Skeletal muscle tissue (tissue), 4 donors: ENCODE results near the gene ZDHHC11. TPM values are rescaled to one million over a fixed set of nuclear protein-coding genes. Genes with fewer than 3 reads are reported as not detected.
"Not testable (repeated sequence)": the region's sequence is repeated elsewhere in the genome, so short reads cannot be mapped to it uniquely, and the experiment has no call there.

ENCODE experiments used
- H3K27ac ChIP-seq: one replicate; pipeline ENCODE4 v1.7.0; 2013; ENCODE audit warnings: mild to moderate bottlenecking, low read depth, low read length, inconsistent platforms
- H3K27me3 ChIP-seq, 3 donors: one replicate each; pipeline ENCODE4 v1.7.0; 2013; ENCODE audit warnings: low read length in 3 of 3; ENCODE audit not compliant: control insufficient read depth in 3 of 3, insufficient read depth in 3 of 3
- H3K36me3 ChIP-seq, 3 donors: one replicate each; pipeline ENCODE4 v1.7.0; 2013; ENCODE audit warnings: low read length in 3 of 3; ENCODE audit not compliant: control insufficient read depth in 3 of 3, insufficient read depth in 3 of 3
- H3K4me1 ChIP-seq, 3 donors: one replicate each; pipeline ENCODE4 v1.7.0; 2013; ENCODE audit warnings: low read length in 3 of 3, mild to moderate bottlenecking in 3 of 3; ENCODE audit not compliant: control insufficient read depth in 3 of 3, insufficient read depth in 3 of 3
- H3K4me3 ChIP-seq, 3 donors: one replicate each; pipeline ENCODE4 v1.7.0; 2013; ENCODE audit warnings: low read length in 3 of 3
- H3K9ac ChIP-seq, 3 donors: one replicate each; pipeline ENCODE4 v1.7.0; 2013; ENCODE audit warnings: low read length in 3 of 3, mild to moderate bottlenecking in 3 of 3, moderate library complexity in 2 of 3, low read depth in 1 of 3
- H3K9me3 ChIP-seq, 3 donors: one replicate each; pipeline ENCODE4 v1.7.0; 2013; ENCODE audit warnings: low read length in 3 of 3; ENCODE audit not compliant: control insufficient read depth in 3 of 3
- total RNA-seq: library from RNA; depleted of rRNA; stranded (reverse); fragments of >200 nt; gene quantifications from one replicate; pipeline ENCODE4 v1.2.3, GENCODE V29; 2014
- donor health status: Osteomylitis.

Gene ZDHHC11
- total RNA-seq, 1 donor from 2014 or later: 1.0 TPM

GRCh38 chr5:815449-815848 is 35.3 kb downstream of the ZDHHC11 start:
- H3K36me3 ChIP-seq: no peaks in the 10 kb centered on the region
- no peak overlapping the region for H3K4me3 ChIP-seq
- H3K27ac ChIP-seq: no peak overlapping the region

GRCh38 chr5:813575-813974 is 37.2 kb downstream of the ZDHHC11 start:
- not testable (repeated sequence) for H3K4me3 ChIP-seq, H3K27me3 ChIP-seq, H3K9me3 ChIP-seq, H3K27ac ChIP-seq, H3K4me1 ChIP-seq, H3K9ac ChIP-seq, H3K36me3 ChIP-seq

More at GRCh38 chr5:815449-815848, 35.3 kb downstream of the ZDHHC11 start:
- Histone ChIP-seq H3K9me3 (no peaks in the 10 kb centered on the region), H3K27me3 (no peaks in the 10 kb centered on the region), H3K4me1 (no peaks in the 10 kb centered on the region), H3K9ac (no peak overlapping the region)

- not testable (repeated sequence) for H3K36me3 ChIP-seq, H3K9ac ChIP-seq, H3K27me3 ChIP-seq, H3K4me1 ChIP-seq, H3K27ac ChIP-seq, H3K4me3 ChIP-seq, H3K9me3 ChIP-seq
Measured at GRCh38 chr5:811384-811783, 39.4 kb downstream of the ZDHHC11 start.

- not testable (repeated sequence) for H3K4me3 ChIP-seq, H3K9ac ChIP-seq, H3K9me3 ChIP-seq, H3K36me3 ChIP-seq, H3K27me3 ChIP-seq, H3K4me1 ChIP-seq, H3K27ac ChIP-seq
Measured at GRCh38 chr5:807719-808514, 42.9 kb downstream of the ZDHHC11 start.

GRCh38 chr5:801472-801871 is 49.3 kb downstream of the ZDHHC11 start:
- Histone ChIP-seq H3K27ac (no peak overlapping the region), H3K9me3 (peaks cover 0 to 3% (median 0%) of the 10 kb centered on the region in 3 donors), H3K4me3 (no peak overlapping the region), H3K36me3 (no peaks in the 10 kb centered on the region), H3K4me1 (no peaks in the 10 kb centered on the region), H3K9ac (no peak overlapping the region), H3K27me3 (no peaks in the 10 kb centered on the region)

GRCh38 chr5:801055-801454 is 49.7 kb downstream of the ZDHHC11 start:
- H3K27me3 ChIP-seq, H3K9me3 ChIP-seq, H3K36me3 ChIP-seq, H3K4me3 ChIP-seq, H3K9ac ChIP-seq, H3K27ac ChIP-seq, H3K4me1 ChIP-seq: not testable (repeated sequence)

- not testable (repeated sequence) for H3K9me3 ChIP-seq, H3K27me3 ChIP-seq, H3K4me1 ChIP-seq, H3K9ac ChIP-seq, H3K27ac ChIP-seq, H3K36me3 ChIP-seq, H3K4me3 ChIP-seq
Measured at GRCh38 chr5:798505-799138, 52.2 kb downstream of the ZDHHC11 start.

GRCh38 chr5:797986-798385 is 52.8 kb downstream of the ZDHHC11 start:
- H3K4me3 ChIP-seq, H3K4me1 ChIP-seq, H3K36me3 ChIP-seq, H3K9ac ChIP-seq, H3K27me3 ChIP-seq, H3K9me3 ChIP-seq, H3K27ac ChIP-seq: not testable (repeated sequence)

- not testable (repeated sequence) for H3K27me3 ChIP-seq, H3K9ac ChIP-seq, H3K4me3 ChIP-seq, H3K4me1 ChIP-seq, H3K9me3 ChIP-seq, H3K36me3 ChIP-seq, H3K27ac ChIP-seq
Measured at GRCh38 chr5:795873-796272, 54.9 kb downstream of the ZDHHC11 start.

GRCh38 chr5:794948-795347 is 55.8 kb downstream of the ZDHHC11 start:
- H3K27ac ChIP-seq, H3K4me1 ChIP-seq, H3K9me3 ChIP-seq, H3K9ac ChIP-seq, H3K36me3 ChIP-seq, H3K4me3 ChIP-seq, H3K27me3 ChIP-seq: not testable (repeated sequence)
